BLaER1 treated with 17β-estradiol and CSF1 and Interleukin-3, amounts not matched to agents 10 nM and 100 nM (cell line): Measurements from ENCODE around the gene FBXW8.

Experiments
- H3K27ac ChIP-seq, 11 experiments: shearing (Covaris generic); formaldehyde crosslinking; 2 replicates each; pipeline ENCODE4 v1.8.1; 2022
- H3K27me3 ChIP-seq, 11 experiments: shearing (Covaris generic); formaldehyde crosslinking; 2 replicates each; pipeline ENCODE4 v1.8.1; 2022
- H3K36me3 ChIP-seq, 11 experiments: shearing (Covaris generic); formaldehyde crosslinking; 2 replicates each; pipeline ENCODE4 v1.8.1; 2022
- H3K4me1 ChIP-seq, 10 experiments: shearing (Covaris generic); formaldehyde crosslinking; 2 replicates each; pipeline ENCODE4 v1.8.1; 2022
- H3K4me2 ChIP-seq, 11 experiments: shearing (Covaris generic); formaldehyde crosslinking; 2 replicates each; pipeline ENCODE4 v1.8.1; 2022
- H3K4me3 ChIP-seq, 10 experiments: shearing (Covaris generic); formaldehyde crosslinking; 2 replicates each; pipeline ENCODE4 v1.8.1; 2022
- H3K9ac ChIP-seq, 11 experiments: shearing (Covaris generic); formaldehyde crosslinking; 2 replicates each; pipeline ENCODE4 v1.8.1; 2022
- H3K9me3 ChIP-seq, 11 experiments: shearing (Covaris generic); formaldehyde crosslinking; replicated peaks in 1 of 11; 2 replicates each; pipeline ENCODE4 v1.8.1; 2022
- H4K20me1 ChIP-seq, 11 experiments: shearing (Covaris generic); formaldehyde crosslinking; 2 replicates each; pipeline ENCODE4 v1.8.1; 2022
- Cebpa-rat ChIP-seq, 11 experiments: shearing (Covaris generic); IDR thresholded peaks; 2 replicates each; pipeline ENCODE4 v1.8.1; 2022

The FBXW8 gene

DNA sequence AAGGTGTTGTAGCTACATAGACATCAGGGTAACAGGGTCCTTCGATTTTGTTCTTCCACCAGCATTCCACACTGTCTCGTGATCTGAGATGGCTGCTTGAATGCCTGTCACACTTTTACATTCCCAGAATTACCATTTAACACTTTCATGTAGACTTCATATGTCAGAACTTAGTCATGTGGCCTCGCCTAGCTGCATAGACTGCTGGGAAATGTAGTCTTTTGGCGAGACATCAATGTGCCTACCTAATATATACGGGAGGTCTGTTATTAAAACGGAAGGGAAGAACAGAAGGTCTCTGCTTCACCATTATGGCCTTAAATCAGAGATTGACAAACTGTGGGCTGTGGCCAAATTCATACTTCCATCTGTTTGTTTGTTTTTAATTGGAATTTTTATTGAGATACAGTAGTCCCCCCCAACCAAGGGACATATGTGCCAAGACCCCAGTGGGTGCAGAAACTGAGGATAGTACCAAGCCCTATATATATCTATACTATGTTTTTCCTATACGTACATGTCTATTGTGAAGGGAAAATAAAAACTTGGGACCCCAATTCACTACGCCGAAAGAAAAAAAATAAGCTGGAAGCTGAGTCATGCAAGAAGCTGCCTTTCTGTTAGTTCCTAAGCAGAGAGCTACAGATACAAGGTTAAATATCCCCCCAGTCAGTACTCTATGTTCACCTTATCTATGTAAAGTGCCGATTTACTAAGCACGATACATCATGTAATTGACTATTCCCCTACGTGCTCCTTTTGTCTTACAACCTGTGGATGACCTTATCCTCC, 18.2 kb upstream of the FBXW8 start:
- Histone ChIP-seq H3K4me2 (no peak overlapping the region), H3K9ac (no peak overlapping the region), H3K9me3 (peaks cover 10 to 26% (median 17%) of the 10 kb centered on the region in 11 experiments; a peak in 20 of 22 replicates), H3K4me3 (no peak overlapping the region), H3K36me3 (no peaks in the 10 kb centered on the region), H3K27me3 (no peaks in the 10 kb centered on the region), H3K4me1 (peaks cover 0 to 9% (median 4%) of the 10 kb centered on the region in 10 experiments; a peak in 9 of 20 replicates), H3K27ac (no peak overlapping the region), H4K20me1 (no peaks in the 10 kb centered on the region)
- TF ChIP-seq Cebpa-rat (IDR thresholded peaks at IDR 0.05): no peak

GRCh38 chr12:116894913-116895312, 15.8 kb upstream of the FBXW8 start:
- peaks cover 0 to 8% (median 0%) of the 10 kb centered on the region in 11 experiments; a peak in 2 of 22 replicates for H3K27me3 ChIP-seq
- H3K4me3 ChIP-seq: no peak overlapping the region
- H3K4me1 ChIP-seq: peaks cover 6 to 31% (median 21%) of the 10 kb centered on the region in 10 experiments; a peak in 16 of 20 replicates
- H3K27ac ChIP-seq: no peak overlapping the region
- no peaks in the 10 kb centered on the region for H4K20me1 ChIP-seq
- H3K9me3 ChIP-seq: peaks cover 10 to 26% (median 17%) of the 10 kb centered on the region in 11 experiments; a peak in 20 of 22 replicates
- H3K9ac ChIP-seq: no peak overlapping the region
- H3K36me3 ChIP-seq: no peaks in the 10 kb centered on the region
- no peak for TF ChIP-seq Cebpa-rat (IDR thresholded peaks at IDR 0.05)
- H3K4me2 ChIP-seq: no peak overlapping the region

GRCh38 chr12:116896411-116896924, 14.3 kb upstream of the FBXW8 start:
- no peak overlapping the region for H3K9ac ChIP-seq
- no peak overlapping the region for H3K4me3 ChIP-seq
- H3K4me1 ChIP-seq: peaks cover 6 to 31% (median 21%) of the 10 kb centered on the region in 10 experiments; a peak in 16 of 20 replicates

DNA sequence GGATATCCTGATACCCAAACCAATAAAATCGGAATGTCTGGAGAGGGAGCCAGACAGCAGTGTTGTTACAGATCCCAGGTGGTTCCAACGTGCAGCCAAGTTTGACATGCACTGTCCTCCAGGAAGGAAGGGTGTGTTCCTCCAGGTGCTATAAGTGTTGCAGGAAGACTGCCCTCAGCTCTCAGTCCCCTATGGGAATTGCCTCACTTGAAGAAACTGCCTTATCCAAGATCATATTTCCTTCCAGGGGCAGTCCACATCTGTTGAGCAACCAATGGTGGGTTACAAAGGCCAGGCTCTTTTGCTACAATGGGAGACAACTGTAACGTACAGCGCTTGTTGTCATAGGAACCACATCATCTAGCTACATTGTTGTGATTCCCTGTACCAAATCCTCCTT, 13.3 kb upstream of the FBXW8 start:
- no peak overlapping the region; a peak in 1 of 22 replicates for H3K27ac ChIP-seq
- no peaks in the 10 kb centered on the region for H4K20me1 ChIP-seq
- peaks cover 6 to 31% (median 21%) of the 10 kb centered on the region in 10 experiments; a peak in 16 of 20 replicates for H3K4me1 ChIP-seq
- H3K4me2 ChIP-seq: peak overlapping the region in 8 of 11 experiments; percentile 2 to 52 (median 42); a peak in 13 of 22 replicates
- H3K36me3 ChIP-seq: no peaks in the 10 kb centered on the region
- H3K27me3 ChIP-seq: peaks cover 0 to 8% (median 0%) of the 10 kb centered on the region in 11 experiments; a peak in 2 of 22 replicates
- no peak overlapping the region for H3K9ac ChIP-seq
- H3K4me3 ChIP-seq: no peak overlapping the region
- peaks cover 0 to 6% (median 0%) of the 10 kb centered on the region in 11 experiments; a peak in 3 of 22 replicates for H3K9me3 ChIP-seq
- peak in 2 of 11 experiments; percentile 13 to 54; a peak in 1 of 22 replicates for TF ChIP-seq Cebpa-rat (IDR thresholded peaks at IDR 0.05)

More at GRCh38 chr12:116896411-116896924, 14.3 kb upstream of the FBXW8 start:
- H3K27ac ChIP-seq: peak overlapping the region in 1 of 11 experiments; percentile 30; a peak in 1 of 22 replicates
- no peaks in the 10 kb centered on the region for H3K36me3 ChIP-seq
- TF ChIP-seq Cebpa-rat (IDR thresholded peaks at IDR 0.05): no peak
- peaks cover 0 to 8% (median 0%) of the 10 kb centered on the region in 11 experiments; a peak in 2 of 22 replicates for H3K27me3 ChIP-seq
- H3K4me2 ChIP-seq: no peak overlapping the region; a peak in 1 of 22 replicates
- no peaks in the 10 kb centered on the region for H4K20me1 ChIP-seq
- peaks cover 0 to 13% (median 6%) of the 10 kb centered on the region in 11 experiments; a peak in 10 of 22 replicates for H3K9me3 ChIP-seq

- Histone ChIP-seq H3K4me1 (peaks cover 6 to 31% (median 21%) of the 10 kb centered on the region in 10 experiments; a peak in 16 of 20 replicates), H3K4me2 (peak overlapping the region in 10 of 11 experiments; percentile 5 to 58 (median 40); a peak in 15 of 22 replicates), H3K4me3 (no peak overlapping the region), H3K9me3 (peaks cover 0 to 6% (median 0%) of the 10 kb centered on the region in 11 experiments; a peak in 3 of 22 replicates), H4K20me1 (no peaks in the 10 kb centered on the region), H3K27ac (no peak overlapping the region), H3K36me3 (no peaks in the 10 kb centered on the region), H3K27me3 (peaks cover 0 to 8% (median 0%) of the 10 kb centered on the region in 11 experiments; a peak in 2 of 22 replicates), H3K9ac (no peak overlapping the region)
- TF ChIP-seq Cebpa-rat (IDR thresholded peaks at IDR 0.05): no peak
These were observed 12.1 kb upstream of the FBXW8 start for GRCh38 chr12:116898669-116899068.

DNA sequence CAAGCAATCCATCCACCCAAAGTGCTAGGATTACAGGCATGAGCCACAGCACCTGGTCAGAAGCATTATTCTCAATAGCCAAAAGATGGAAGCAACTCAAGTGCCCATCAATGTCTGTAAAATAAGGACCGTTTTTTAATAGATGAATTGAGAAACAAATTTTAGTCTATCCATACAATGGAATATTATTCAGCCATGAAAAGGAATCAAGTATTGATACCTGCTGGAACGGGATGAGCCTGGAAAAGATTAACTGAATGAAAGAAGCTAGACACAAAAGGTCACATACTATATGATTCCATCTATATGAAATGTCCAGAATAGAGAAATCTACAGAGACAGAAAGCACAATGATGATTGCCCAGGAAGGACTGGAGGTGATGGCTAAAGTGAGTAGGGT, 9.1 kb upstream of the FBXW8 start:
- no peak for TF ChIP-seq Cebpa-rat (IDR thresholded peaks at IDR 0.05)
- peaks cover 0 to 8% (median 0%) of the 10 kb centered on the region in 11 experiments; a peak in 2 of 22 replicates for H3K27me3 ChIP-seq

DNA sequence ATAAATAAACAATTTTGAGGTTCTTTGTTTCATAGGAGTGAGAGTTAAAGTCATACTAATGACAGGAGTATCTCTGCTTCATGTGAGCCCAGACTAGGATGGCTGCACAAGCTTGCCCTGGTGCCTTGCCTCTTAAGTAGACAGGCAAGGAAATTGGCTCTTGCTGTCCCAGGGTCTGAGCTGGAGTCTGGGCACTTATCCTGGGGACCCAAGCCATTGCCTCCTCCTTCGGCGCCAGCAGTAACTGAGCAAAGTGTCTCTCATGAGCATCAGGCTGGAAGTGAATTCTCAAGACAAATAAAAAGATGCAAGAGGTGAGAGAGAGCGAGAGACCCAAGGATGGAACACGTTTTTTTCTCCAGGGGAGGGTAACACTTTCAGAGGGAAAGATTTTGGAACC, 6.9 kb upstream of the FBXW8 start:
- Histone ChIP-seq H3K9ac (no peak overlapping the region), H3K36me3 (no peaks in the 10 kb centered on the region), H3K27me3 (peaks cover 0 to 8% (median 0%) of the 10 kb centered on the region in 11 experiments; a peak in 2 of 22 replicates), H3K4me1 (peaks cover 6 to 11% (median 9%) of the 10 kb centered on the region in 10 experiments; a peak in 16 of 20 replicates), H3K4me3 (no peak overlapping the region), H3K9me3 (no peaks in the 10 kb centered on the region), H3K4me2 (no peak overlapping the region), H4K20me1 (no peaks in the 10 kb centered on the region), H3K27ac (no peak overlapping the region)
- TF ChIP-seq Cebpa-rat (IDR thresholded peaks at IDR 0.05): no peak

More for the DNA sequence above, 9.1 kb upstream of the FBXW8 start:
- no peak overlapping the region for H3K27ac ChIP-seq
- H3K9me3 ChIP-seq: peaks cover 0 to 6% (median 0%) of the 10 kb centered on the region in 11 experiments; a peak in 3 of 22 replicates
- no peak overlapping the region for H3K4me3 ChIP-seq
- no peaks in the 10 kb centered on the region for H3K36me3 ChIP-seq
- H3K4me1 ChIP-seq: peaks cover 6 to 31% (median 21%) of the 10 kb centered on the region in 10 experiments; a peak in 16 of 20 replicates
- H4K20me1 ChIP-seq: no peaks in the 10 kb centered on the region
- no peak overlapping the region for H3K9ac ChIP-seq
- H3K4me2 ChIP-seq: no peak overlapping the region

DNA sequence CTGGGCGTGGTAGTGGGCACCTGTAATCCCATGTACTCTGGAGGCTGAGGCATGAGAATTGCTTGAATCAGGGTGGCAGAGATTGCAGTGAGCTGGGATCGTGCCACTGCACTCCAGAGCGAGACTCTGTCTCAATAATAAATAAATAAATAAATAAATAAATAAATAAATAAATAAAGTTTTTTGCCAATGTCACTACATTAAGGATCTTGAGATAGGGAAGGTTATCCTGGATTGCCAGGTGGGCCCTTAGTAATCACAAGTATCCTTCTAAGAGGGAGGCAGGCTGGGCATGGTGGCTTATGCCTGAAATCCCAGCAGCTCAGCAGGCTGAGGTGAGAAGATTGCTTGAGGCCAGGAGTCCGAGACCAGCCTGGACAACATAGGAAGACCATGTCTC, 4.5 kb upstream of the FBXW8 start:
- H3K9me3 ChIP-seq: no peaks in the 10 kb centered on the region
- H3K27me3 ChIP-seq: no peaks in the 10 kb centered on the region
- H3K4me1 ChIP-seq: no peaks in the 10 kb centered on the region
- no peak overlapping the region for H3K4me2 ChIP-seq
- no peak for TF ChIP-seq Cebpa-rat (IDR thresholded peaks at IDR 0.05)
- H4K20me1 ChIP-seq: no peaks in the 10 kb centered on the region
- H3K27ac ChIP-seq: no peak overlapping the region
- no peaks in the 10 kb centered on the region for H3K36me3 ChIP-seq
- H3K9ac ChIP-seq: no peak overlapping the region
- H3K4me3 ChIP-seq: no peak overlapping the region

- peaks cover 13 to 20% (median 17%) of the 10 kb centered on the region in 10 experiments for H3K4me1 ChIP-seq
- H3K9ac ChIP-seq: peak overlapping the region; percentile 92 to 98 (median 95)
- peaks cover 5 to 38% (median 15%) of the 10 kb centered on the region in 11 experiments; a peak in 15 of 22 replicates for H4K20me1 ChIP-seq
- peaks cover 0 to 23% (median 17%) of the 10 kb centered on the region in 11 experiments; a peak in 18 of 22 replicates for H3K36me3 ChIP-seq
- H3K27me3 ChIP-seq: no peaks in the 10 kb centered on the region
- H3K27ac ChIP-seq: peak overlapping the region in 10 of 11 experiments; percentile 89 to 95 (median 94); a peak in 20 of 22 replicates
- H3K9me3 ChIP-seq: no peaks in the 10 kb centered on the region
- no peak for TF ChIP-seq Cebpa-rat (IDR thresholded peaks at IDR 0.05)
- peak overlapping the region; percentile 86 to 97 (median 92) for H3K4me3 ChIP-seq
- peak overlapping the region; percentile 74 to 94 (median 91) for H3K4me2 ChIP-seq
These were observed 488 bp upstream of the FBXW8 start for GRCh38 chr12:116910280-116910644.
